ENCODE measurements around the gene CALB2. TPM values are rescaled to one million over a fixed set of nuclear protein-coding genes. Genes with fewer than 3 reads are reported as not detected.
"Not testable (repeated sequence)": the region's sequence is repeated elsewhere in the genome, so short reads cannot be mapped to it uniquely, and the experiment has no call there.

CALB2 gene
- total RNA-seq: 1 to 10 TPM in 1 of 4 donors, under 1 TPM in 2, not detected in 1; 0.23 to 3.2 (median 0.31) TPM

GRCh38 chr16:71358464-71358998 is at the start of gene CALB2:
CALB2 (plus strand) TSS chr16:71358723; CDS start chr16:71358793, 70 bp downstream.
- Histone ChIP-seq H3K36me3 (no peaks in the 10 kb centered on the region), H3K27me3 (peaks cover 0 to 14% (median 13%) of the 10 kb centered on the region in 3 donors), H3K27ac (no peak within 1 kb of the TSS), H3K4me3 (peak within 1 kb of the TSS in 3 of 4 donors; percentile 16 to 46 (median 41)), H3K4me1 (peaks cover 0 to 4% of the 10 kb centered on the region in 2 donors), H3K9me3 (no peaks in the 10 kb centered on the region)
- DNase-seq: peak in 1 of 2 donors; percentile 28
- in situ Hi-C loops (cut with MboI; ENCODE audit: low sequenced_read_pairs in 4 of 4): no loop called here
- intact Hi-C loops (cut with DNase I; ENCODE audit: low total_unique reads): no loop called here
- TF ChIP-seq CTCF (IDR thresholded peaks at IDR 0.05 in 4 of 5, conservative IDR thresholded peaks at IDR 0.05 in 1 of 5) (peak; percentile 62 to 93 (median 79)), POLR2A (IDR thresholded peaks at IDR 0.05) (no peak)
- ATAC-seq: peak; percentile 62 to 78

DNA sequence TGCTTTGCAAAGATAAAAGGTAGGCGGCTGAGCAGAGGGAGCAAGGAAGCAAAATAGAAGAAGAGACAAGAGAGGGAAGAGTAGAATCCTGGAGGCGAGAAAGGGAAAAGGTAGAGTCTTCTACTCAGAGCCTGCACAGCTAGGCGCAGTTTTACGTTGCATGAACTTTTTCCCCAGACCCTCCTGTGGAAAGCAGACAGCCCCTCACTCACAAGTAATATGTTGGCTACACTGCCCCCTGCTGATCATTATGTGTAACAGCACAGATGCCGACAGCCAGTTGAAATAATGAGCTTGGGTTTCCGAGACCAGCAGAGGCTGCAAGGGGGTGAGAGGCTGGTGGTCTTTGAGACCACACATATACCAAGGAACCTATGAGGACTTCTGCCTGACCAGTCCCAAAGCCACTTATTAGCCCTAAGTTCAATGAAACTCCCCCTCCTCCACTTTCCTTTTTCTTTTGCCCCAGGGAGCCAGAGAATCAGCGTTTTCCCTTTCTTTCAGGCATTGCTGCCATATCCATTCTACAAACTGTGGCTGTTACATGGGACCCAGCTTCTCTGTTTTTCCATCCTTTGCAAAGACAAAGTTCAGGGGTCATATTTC is 46.9 kb upstream of the CALB2 start:
- intact Hi-C loops (cut with DNase I; ENCODE audit: low total_unique reads) (no loop called here), in situ Hi-C loops (cut with MboI; ENCODE audit: low sequenced_read_pairs in 4 of 4) (loop anchor here in 1 of 4 donors (10.0 kb wide), 1 partner anchor 97 kb away; no protein-coding TSS in a partner anchor)
- Histone ChIP-seq H3K36me3 (no peaks in the 10 kb centered on the region), H3K4me1 (no peaks in the 10 kb centered on the region), H3K4me3 (no peak overlapping the region), H3K9me3 (no peaks in the 10 kb centered on the region), H3K27ac (no peak overlapping the region), H3K27me3 (no peaks in the 10 kb centered on the region)
- no peak for ATAC-seq
- no peak for DNase-seq
- TF ChIP-seq CTCF (IDR thresholded peaks at IDR 0.05 in 4 of 5, conservative IDR thresholded peaks at IDR 0.05 in 1 of 5) (peak; percentile 48 to 62 (median 58)), POLR2A (IDR thresholded peaks at IDR 0.05) (no peak)

- H3K9me3 ChIP-seq; DNase-seq; intact Hi-C loops (cut with DNase I; ENCODE audit: low total_unique reads); H3K4me3 ChIP-seq; ATAC-seq; H3K27me3 ChIP-seq; H3K36me3 ChIP-seq; H3K27ac ChIP-seq; H3K4me1 ChIP-seq: not testable (repeated sequence)
- in situ Hi-C loops (cut with MboI; ENCODE audit: low sequenced_read_pairs in 4 of 4): loop anchor here in 1 of 4 donors (10.0 kb wide), 1 partner anchor 99 kb away; no protein-coding TSS in a partner anchor
Observed at GRCh38 chr16:71313591-71313990, 44.9 kb upstream of the CALB2 start.

DNA sequence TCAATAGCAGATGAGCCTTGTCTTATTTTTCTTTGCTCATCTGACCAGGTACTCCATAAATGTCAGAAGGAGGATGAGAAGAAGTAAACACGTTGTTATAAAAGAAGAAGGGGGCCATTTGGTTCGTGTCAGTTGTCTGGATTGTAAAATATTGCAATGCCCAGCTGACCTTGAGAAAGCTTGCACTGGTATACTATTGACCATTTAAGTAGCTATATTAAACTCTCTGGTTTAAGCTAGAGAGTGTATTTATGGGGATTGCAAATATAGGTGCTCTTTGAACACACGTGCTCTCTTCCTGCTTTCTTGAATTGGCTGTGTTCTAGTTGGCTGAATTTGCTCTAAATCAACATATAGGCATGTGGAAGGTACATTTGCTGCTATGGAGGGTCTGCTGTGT is 43.3 kb upstream of the CALB2 start:
- ATAC-seq: no peak
- Histone ChIP-seq H3K4me1 (no peaks in the 10 kb centered on the region), H3K4me3 (no peak overlapping the region), H3K27me3 (no peaks in the 10 kb centered on the region), H3K9me3 (no peaks in the 10 kb centered on the region), H3K36me3 (no peaks in the 10 kb centered on the region), H3K27ac (no peak overlapping the region)
- in situ Hi-C loops (cut with MboI; ENCODE audit: low sequenced_read_pairs in 4 of 4): loop anchor here in 1 of 4 donors (10.0 kb wide), 1 partner anchor 100 kb away; no protein-coding TSS in a partner anchor
- DNase-seq: no peak
- TF ChIP-seq CTCF (IDR thresholded peaks at IDR 0.05 in 4 of 5, conservative IDR thresholded peaks at IDR 0.05 in 1 of 5): no peak
- TF ChIP-seq POLR2A (IDR thresholded peaks at IDR 0.05): no peak
- intact Hi-C loops (cut with DNase I; ENCODE audit: low total_unique reads): no loop called here

DNA sequence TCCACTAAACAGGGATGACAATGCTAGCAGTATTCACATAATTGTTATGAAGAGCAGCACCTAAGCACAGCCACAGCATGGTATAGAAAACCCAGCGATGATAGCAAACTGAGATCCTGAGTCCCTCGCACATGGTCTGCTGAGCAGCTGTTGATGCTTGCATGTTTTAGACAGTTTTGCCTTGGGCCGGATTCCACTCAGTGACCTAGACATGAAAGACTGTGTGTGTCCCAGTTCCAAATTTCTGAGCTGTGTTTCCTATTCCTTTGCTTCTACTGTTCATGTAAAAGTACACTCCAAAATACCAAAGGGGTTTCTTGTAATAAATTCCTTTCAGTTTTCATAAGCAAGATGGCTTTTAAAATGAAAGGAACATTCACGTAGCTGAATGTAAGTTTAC is 38.5 kb upstream of the CALB2 start:
- H3K4me3 ChIP-seq: no peak overlapping the region
- no peak for DNase-seq
- H3K27me3 ChIP-seq: no peaks in the 10 kb centered on the region
- H3K36me3 ChIP-seq: no peaks in the 10 kb centered on the region
- no peaks in the 10 kb centered on the region for H3K4me1 ChIP-seq
- TF ChIP-seq POLR2A (IDR thresholded peaks at IDR 0.05) (no peak), CTCF (IDR thresholded peaks at IDR 0.05 in 4 of 5, conservative IDR thresholded peaks at IDR 0.05 in 1 of 5) (no peak)
- no peak overlapping the region for H3K27ac ChIP-seq
- no peaks in the 10 kb centered on the region for H3K9me3 ChIP-seq
- ATAC-seq: no peak
- in situ Hi-C loops (cut with MboI; ENCODE audit: low sequenced_read_pairs in 4 of 4) (loop anchor here in 1 of 4 donors (10.0 kb wide), 1 partner anchor 105 kb away; no protein-coding TSS in a partner anchor), intact Hi-C loops (cut with DNase I; ENCODE audit: low total_unique reads) (no loop called here)

Measured in gastrocnemius medialis (tissue), 4 donors.